Mammary epithelial cell (primary cell): ENCODE data around the gene FILIP1L.

Experiments
- CTCF ChIP-seq, 2 donors: IDR thresholded peaks in 1 of 2; conservative IDR thresholded peaks in 1 of 2; 2 replicates each; pipeline ENCODE4 v1.5.1; 2011 to 2012; ENCODE audit warnings: inconsistent platforms in 2 of 2, low read length in 2 of 2, mild to moderate bottlenecking in 2 of 2, control low read depth in 1 of 2, low read depth in 1 of 2; ENCODE audit not compliant: insufficient read depth in 1 of 2; ENCODE audit errors: extremely low read depth in 1 of 2
- EZH2 ChIP-seq: IDR thresholded peaks from 2 replicates; pipeline ENCODE4 v1.6.1; 2012; ENCODE audit warnings: low read length, inconsistent platforms, borderline replicate concordance

GRCh38 chr3:99941211-99941610, 173.1 kb downstream of the FILIP1L start:
- TF ChIP-seq CTCF (conservative IDR thresholded peaks at IDR 0.05 in 1 of 2, IDR thresholded peaks at IDR 0.05 in 1 of 2; ENCODE audit: extremely low read depth in 1 of 2, insufficient read depth in 1 of 2, low read depth in 1 of 2, low read length in 2 of 2) (no peak), EZH2 (no peak)
